Right atrium auricular region (tissue), 2 donors: ENCODE data around the gene RHOF. TPM values are rescaled to one million over a fixed set of nuclear protein-coding genes. Genes with fewer than 3 reads are reported as not detected.

Experiments used
- DNase-seq: peaks from one replicate; pipeline ENCODE4 v3.0.0-alpha.2; 2019; ENCODE audit warnings: low spot score
- H3K27ac ChIP-seq, 2 donors: fragments of 200-600 bp; sonication (generic); 1 replicate in 1 of 2; 2 replicates in 1 of 2; pipeline ENCODE4 v1.5.1; 2016 to 2019
- H3K27me3 ChIP-seq, 2 donors: fragments of 200-600 bp; sonication (generic); one replicate each; pipeline versions ENCODE4 v1.5.1 to v1.6.0; 2017 to 2019
- H3K36me3 ChIP-seq: fragments of 200-600 bp; sonication (generic); one replicate; pipeline ENCODE4 v1.5.1; 2016
- H3K4me1 ChIP-seq, 2 donors: fragments of 200-600 bp; sonication (generic); one replicate each; pipeline versions ENCODE4 v1.5.1 to v1.6.0; 2017 to 2019
- H3K4me3 ChIP-seq, 2 donors: fragments of 200-600 bp; sonication (generic); 1 replicate in 1 of 2; 2 replicates in 1 of 2; pipeline ENCODE4 v1.5.1; 2017 to 2019; ENCODE audit warnings: mild to moderate bottlenecking in 1 of 2, moderate library complexity in 1 of 2
- H3K9me3 ChIP-seq, 2 donors: fragments of 200-600 bp; sonication (generic); one replicate each; pipeline ENCODE4 v1.5.1; 2019
- total RNA-seq, 2 donors: library from RNA; depleted of rRNA; stranded (reverse); fragments of >200 nt; gene quantifications; one replicate each; pipeline ENCODE4 v1.1.0, GENCODE V29; 2016
- TF ChIP-seq, protein P1 (sequence below), 2 donors: fragments of 200-600 bp; sonication (generic); IDR thresholded peaks; one replicate each; pipeline ENCODE4 v1.5.1; 2019; ENCODE audit warnings: antibody characterized with exemption in 2 of 2

The RHOF gene
- total RNA-seq, 2 donors from 2014 or later = 7.3 to 21.9 TPM

GRCh38 chr12:121812320-121812871, 18.9 kb upstream of the RHOF start:
- no peaks in the 10 kb centered on the region for H3K9me3 ChIP-seq
- H3K27ac ChIP-seq = peak overlapping the region; percentile 72 to 82
- H3K4me3 ChIP-seq = peak overlapping the region; percentile 44 to 60
- H3K27me3 ChIP-seq = no peaks in the 10 kb centered on the region
- TF ChIP-seq, protein P1, sequence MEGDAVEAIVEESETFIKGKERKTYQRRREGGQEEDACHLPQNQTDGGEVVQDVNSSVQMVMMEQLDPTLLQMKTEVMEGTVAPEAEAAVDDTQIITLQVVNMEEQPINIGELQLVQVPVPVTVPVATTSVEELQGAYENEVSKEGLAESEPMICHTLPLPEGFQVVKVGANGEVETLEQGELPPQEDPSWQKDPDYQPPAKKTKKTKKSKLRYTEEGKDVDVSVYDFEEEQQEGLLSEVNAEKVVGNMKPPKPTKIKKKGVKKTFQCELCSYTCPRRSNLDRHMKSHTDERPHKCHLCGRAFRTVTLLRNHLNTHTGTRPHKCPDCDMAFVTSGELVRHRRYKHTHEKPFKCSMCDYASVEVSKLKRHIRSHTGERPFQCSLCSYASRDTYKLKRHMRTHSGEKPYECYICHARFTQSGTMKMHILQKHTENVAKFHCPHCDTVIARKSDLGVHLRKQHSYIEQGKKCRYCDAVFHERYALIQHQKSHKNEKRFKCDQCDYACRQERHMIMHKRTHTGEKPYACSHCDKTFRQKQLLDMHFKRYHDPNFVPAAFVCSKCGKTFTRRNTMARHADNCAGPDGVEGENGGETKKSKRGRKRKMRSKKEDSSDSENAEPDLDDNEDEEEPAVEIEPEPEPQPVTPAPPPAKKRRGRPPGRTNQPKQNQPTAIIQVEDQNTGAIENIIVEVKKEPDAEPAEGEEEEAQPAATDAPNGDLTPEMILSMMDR (IDR thresholded peaks at IDR 0.05) = peak in 1 of 2 donors; percentile 60
- H3K36me3 ChIP-seq = peaks cover 72% of the 10 kb centered on the region
- H3K4me1 ChIP-seq = peaks cover 0 to 49% of the 10 kb centered on the region in 2 donors
- no peak for DNase-seq

DNA sequence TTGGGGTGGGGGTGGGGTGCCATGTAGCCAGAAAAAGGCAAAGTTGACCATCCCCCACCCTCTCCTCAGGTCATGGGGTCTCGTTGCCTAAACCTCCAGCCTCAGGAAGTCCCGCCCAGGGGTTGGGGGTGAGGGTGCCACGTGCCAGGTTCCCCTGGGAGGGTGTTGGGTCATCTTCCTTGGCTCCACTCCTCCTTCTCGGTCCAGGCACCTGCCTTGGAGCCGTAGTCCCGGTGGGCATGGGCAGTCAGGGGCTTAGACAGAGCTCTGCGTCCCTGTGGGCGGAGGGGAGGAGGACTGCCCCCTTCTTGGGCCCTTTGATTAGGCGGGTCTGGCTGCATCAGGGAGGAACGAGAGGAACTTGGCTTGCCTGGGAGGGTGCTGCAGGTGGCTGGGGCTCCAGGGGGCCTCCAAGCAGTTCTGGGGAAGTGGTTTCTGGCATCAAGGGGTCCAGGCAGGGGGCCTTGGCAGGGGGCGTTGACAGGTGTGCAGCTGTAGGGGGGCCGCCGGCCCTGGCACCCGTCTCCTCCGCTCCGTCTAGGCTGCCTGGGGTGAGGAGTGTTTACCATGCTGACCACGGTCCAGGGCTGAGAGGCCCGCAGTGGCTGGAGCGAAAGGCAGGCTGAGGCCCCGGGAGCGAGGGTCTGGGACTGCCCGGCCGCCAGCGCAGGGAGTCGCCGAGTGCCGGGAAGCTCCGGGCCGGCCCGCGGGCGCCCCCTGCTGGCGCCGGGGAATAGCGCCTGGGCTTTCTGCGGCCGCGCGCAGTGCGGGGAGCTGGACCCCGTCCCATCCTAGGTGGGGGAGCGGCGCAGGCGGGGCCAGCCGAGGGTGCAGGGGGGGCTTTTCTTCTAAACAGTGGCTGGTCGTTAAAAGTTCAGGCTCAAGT, 18.2 kb upstream of the RHOF start:
- Histone ChIP-seq H3K4me1 (peaks cover 0 to 56% of the 10 kb centered on the region in 2 donors), H3K9me3 (no peaks in the 10 kb centered on the region), H3K36me3 (peaks cover 70% of the 10 kb centered on the region), H3K27me3 (no peaks in the 10 kb centered on the region), H3K4me3 (peak overlapping the region; percentile 44 to 60), H3K27ac (peak overlapping the region; percentile 72 to 82)
- TF ChIP-seq, protein P1 (IDR thresholded peaks at IDR 0.05) = peak; percentile 100
- DNase-seq = no peak

- Histone ChIP-seq H3K27ac (peak overlapping the region; percentile 72 to 82), H3K9me3 (no peaks in the 10 kb centered on the region), H3K36me3 (peaks cover 63% of the 10 kb centered on the region), H3K4me1 (peaks cover 0 to 64% of the 10 kb centered on the region in 2 donors), H3K4me3 (peak overlapping the region in 1 of 2 donors; percentile 60), H3K27me3 (no peaks in the 10 kb centered on the region)
- TF ChIP-seq, protein P1 (IDR thresholded peaks at IDR 0.05) = no peak
- DNase-seq = no peak
Observed at GRCh38 chr12:121810833-121811433, 17.4 kb upstream of the RHOF start.

- Histone ChIP-seq H3K4me1 (peaks cover 0 to 70% of the 10 kb centered on the region in 2 donors), H3K27me3 (no peaks in the 10 kb centered on the region), H3K4me3 (no peak overlapping the region), H3K9me3 (no peaks in the 10 kb centered on the region), H3K36me3 (peaks cover 57% of the 10 kb centered on the region), H3K27ac (no peak overlapping the region)
- no peak for DNase-seq
- TF ChIP-seq, protein P1 (IDR thresholded peaks at IDR 0.05) = no peak
Observed at GRCh38 chr12:121810234-121810817, 16.8 kb upstream of the RHOF start.

- Histone ChIP-seq H3K27ac (no peak overlapping the region), H3K4me3 (no peak overlapping the region), H3K4me1 (peaks cover 0 to 76% of the 10 kb centered on the region in 2 donors), H3K9me3 (no peaks in the 10 kb centered on the region), H3K36me3 (peaks cover 52% of the 10 kb centered on the region), H3K27me3 (no peaks in the 10 kb centered on the region)
- TF ChIP-seq, protein P1 (IDR thresholded peaks at IDR 0.05) = no peak
- no peak for DNase-seq
Observed at GRCh38 chr12:121809712-121810116, 16.2 kb upstream of the RHOF start.
